Esophagus muscularis mucosa (tissue), 4 donors: Measurements from ENCODE around the gene LRP5.

Source experiments
- CTCF ChIP-seq, 3 experiments: fragments of 200-600 bp in 2 of 3; fragments of 450-650 bp in 1 of 3; sonication (generic) in 2 of 3; IDR thresholded peaks; one replicate each; pipeline ENCODE4 v1.5.1; 2017 to 2019; ENCODE audit warnings: antibody characterized with exemption in 3 of 3, mild to moderate bottlenecking in 2 of 3, moderate library complexity in 1 of 3
- EP300 ChIP-seq: sonication (generic); formaldehyde crosslinking; IDR thresholded peaks from one replicate; pipeline ENCODE4 v1.6.1; 2017; ENCODE audit warnings: antibody characterized with exemption
- POLR2A ChIP-seq: fragments of 450-650 bp; IDR thresholded peaks from one replicate; pipeline ENCODE4 v1.6.1; 2017; ENCODE audit warnings: antibody characterized with exemption, moderate library complexity, mild to moderate bottlenecking, low read depth
- POLR2AphosphoS5 ChIP-seq, 2 donors: sonication (generic); formaldehyde crosslinking; IDR thresholded peaks; one replicate each; pipeline ENCODE4 v1.6.1; 2017; ENCODE audit warnings: antibody characterized with exemption in 2 of 2

- TF ChIP-seq POLR2AphosphoS5 (IDR thresholded peaks at IDR 0.05) (no peak), POLR2A (no peak), CTCF (IDR thresholded peaks at IDR 0.05) (no peak), EP300 (no peak)
Observed at GRCh38 chr11:68441466-68442230, 129.3 kb downstream of the LRP5 start.
